HG03565 (cell line): ENCODE results near the gene TPRA1.

ENCODE experiments used
- ATAC-seq: cut with Tn5 transposase; IDR thresholded peaks from one replicate; pipeline ENCODE4 v1.9.1; 2021; ENCODE audit warnings: mild to moderate bottlenecking, moderate library complexity; ENCODE audit not compliant: unreplicated experiment

The TPRA1 gene

DNA sequence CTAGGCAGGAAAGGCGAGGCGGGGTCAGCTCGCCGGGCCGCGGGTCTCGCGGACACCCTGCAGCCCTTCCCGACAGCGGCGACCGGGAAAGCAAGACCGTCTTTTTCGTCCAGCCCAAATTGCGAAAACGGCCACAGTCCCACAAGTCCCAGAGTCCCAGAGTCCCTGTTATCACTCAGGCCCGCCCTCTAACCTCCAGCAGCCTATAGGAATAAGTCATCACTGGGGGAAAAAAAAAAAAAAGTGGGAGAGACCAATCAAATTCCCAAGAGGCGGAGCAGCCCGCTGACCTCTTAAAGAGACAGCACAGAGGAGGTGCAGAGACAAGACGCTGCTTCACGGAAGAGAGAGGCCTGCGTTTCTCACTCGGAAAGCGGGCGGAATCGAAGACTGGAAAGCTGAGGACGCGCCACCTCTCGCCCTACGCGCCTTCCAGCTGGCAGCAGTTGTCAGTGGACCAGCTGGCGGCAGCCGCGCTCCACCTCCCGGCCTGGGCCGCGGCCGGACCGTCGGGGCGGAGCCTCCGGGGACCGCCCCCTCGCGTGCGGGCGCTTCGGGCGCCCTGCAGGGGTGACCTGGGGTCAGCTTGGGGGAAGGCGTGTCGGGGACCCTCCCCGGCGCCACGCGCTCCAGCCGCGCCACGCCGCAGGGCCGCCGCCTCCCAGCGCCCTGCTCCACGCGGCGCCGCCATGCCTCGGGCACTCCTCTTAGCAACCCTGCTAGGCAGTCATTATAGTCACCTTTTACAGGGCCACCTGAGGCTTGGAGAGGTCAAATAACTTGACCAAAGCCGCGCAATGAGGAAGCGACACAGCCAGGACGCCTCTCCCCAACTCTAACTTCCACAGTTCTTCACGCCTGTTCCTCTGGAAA is at the start of gene TPRA1:
TPRA1 (minus strand) TSS at position 141 of the 873 bp plus-strand sequence. CDS start 10,587 bp downstream, outside the sequence.
- peak; percentile 56 for ATAC-seq

DNA sequence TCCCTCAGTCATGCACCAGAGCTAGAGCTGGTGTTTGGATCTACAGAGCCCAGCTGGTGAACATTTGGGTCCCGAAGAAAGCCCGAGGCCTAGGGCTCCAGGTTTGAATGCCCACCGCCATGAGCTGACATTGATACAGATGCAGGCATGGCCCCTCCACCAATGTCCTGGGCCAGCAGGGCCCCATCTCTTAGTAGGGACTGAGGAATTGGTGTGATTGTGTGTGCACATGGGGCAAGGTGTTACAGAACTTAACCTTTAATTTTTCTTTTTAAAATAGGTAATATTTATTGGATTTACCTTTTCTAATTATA is 49.5 kb upstream of the TPRA1 start:
- no peak for ATAC-seq

DNA sequence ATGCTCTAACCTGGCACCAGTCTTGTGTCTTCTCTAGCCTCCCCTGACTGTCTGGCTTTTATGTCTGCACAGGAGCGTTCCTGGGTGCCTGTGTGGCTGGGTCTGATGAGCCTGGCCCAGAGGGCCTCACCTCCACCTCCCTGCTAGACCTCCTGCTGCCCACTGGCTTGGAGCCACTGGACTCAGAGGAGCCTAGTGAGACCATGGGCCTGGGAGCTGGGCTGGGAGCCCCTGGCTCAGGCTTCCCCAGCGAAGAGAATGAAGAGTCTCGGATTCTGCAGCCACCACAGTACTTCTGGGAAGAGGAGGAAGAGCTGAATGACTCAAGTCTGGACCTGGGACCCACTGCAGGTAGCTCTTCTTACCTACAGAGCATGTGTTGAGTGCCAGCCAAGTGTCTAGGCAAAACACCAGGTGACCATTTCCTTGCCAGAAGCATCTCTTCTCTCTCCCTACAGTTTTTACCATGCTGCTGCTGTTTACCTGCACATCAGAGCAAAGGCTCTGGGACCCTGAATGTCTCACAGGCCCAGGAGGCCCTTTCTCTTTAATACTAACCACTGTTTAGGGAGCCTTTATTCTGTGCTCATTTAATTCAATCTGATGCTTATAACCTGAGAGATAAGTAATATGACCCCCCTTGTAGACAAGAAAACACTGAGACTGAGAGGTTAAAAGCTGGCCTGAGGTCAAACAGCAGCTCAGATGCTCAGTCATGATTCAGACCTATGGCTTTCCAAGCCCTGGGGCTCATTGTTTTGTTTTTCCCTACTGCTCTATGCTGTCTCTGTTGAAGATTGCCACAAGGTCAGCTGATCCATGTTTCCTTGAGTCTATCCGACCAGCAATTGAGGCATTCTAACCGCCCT is 48.9 kb upstream of the TPRA1 start:
- ATAC-seq, result no peak

DNA sequence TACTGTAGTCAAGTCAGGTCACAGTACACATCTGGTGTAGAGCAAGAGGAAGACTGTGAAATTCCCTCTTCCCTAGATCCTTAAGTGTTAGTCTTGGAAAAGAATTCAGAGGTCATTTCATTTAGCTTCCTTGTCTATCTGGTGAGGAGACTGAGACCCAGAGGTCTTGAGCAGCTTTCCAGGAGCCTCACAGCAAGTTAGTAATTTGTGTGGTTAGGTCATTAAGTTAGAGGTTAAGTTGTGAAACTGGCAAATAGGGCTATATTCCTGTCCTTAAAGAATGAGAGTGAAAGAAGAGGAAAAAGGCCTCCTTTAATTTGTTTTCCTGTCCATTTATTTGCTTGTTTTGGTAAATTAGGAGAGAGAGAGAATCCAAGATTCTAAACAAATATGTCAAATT is 47.4 kb upstream of the TPRA1 start:
- no peak for ATAC-seq

DNA sequence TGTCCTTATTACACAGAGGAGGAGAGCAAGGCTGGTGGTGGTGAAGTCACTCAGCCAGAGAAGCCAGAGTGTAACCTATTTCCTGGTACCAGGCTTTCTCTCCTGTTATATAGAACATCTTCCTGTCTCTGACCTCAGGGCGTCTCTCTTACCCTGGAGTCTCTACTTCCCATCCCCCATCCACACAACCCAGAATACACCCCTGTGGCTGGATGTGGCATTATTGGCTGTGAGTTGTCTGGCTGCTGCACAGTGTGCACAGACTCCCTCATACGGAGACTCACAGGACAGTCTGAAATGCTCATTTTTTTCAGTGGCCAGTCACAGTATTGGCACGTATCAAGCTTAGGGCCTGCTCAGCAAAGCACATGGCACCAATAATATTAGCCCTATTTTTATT is 47.0 kb upstream of the TPRA1 start:
- ATAC-seq, result no peak

DNA sequence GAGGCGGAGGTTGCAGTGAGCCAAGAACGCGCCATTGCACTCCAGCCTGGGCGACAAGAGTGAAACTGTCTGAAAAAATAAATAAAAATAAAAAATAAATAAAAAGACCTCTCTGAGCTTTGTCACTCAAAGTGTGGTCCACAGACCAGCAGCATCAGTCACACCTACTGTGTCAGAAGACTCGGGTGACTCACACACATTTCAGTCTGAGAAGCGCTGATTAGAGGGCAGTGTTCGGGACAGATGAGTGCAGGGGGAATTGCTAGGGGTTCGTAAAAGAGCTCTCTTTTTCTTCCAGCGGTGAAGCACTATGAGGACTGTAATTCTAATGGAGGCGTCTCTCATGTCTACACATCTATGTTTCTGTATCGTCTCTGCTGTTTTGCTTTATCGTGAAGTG is 44.1 kb upstream of the TPRA1 start:
- ATAC-seq, result no peak

- no peak for ATAC-seq
These were observed 41.7 kb upstream of the TPRA1 start for GRCh38 chr3:127632035-127632820.

DNA sequence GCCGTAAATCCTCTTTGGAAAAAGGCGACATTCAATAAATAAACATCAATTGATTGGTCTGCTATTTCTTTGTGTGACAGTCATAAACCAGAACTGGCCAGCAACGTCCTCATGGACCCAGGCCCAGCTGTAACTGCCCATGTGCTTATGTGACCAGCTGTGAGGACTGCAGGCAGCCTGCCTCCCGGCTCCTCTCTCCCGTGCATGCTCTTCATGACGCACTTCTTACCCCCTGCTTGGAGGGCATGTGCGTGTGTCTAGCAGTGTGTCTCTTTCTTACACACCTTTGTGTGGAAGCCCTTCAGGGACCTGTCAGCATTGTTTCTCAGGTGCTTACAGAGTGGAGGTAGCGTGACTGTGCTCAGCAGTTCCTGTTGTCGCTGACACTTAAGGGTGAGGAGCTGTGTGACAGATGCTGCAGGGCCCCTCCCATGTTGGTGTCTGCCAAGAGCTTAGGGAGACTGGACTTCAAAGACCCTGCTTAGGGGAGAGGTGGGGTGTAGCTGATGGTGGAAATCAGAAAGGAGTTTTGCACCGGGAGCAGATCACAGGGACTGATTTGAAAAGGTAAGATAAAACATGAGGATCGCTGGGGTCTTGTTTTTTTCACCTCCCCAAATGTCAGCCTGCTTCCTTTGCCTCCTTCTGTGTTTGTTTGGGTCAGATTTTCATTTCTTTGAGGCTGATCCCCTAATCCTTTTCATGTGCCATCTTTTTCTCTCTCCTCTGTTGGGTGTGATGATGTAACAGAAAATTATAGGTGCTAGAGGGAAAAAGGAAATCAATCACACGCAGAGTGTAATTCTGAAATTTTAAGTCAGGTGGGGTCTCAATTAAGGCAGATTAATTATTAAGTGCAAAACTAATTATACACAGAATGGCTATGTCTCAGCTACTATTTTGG is 40.5 kb upstream of the TPRA1 start:
- ATAC-seq, result no peak

DNA sequence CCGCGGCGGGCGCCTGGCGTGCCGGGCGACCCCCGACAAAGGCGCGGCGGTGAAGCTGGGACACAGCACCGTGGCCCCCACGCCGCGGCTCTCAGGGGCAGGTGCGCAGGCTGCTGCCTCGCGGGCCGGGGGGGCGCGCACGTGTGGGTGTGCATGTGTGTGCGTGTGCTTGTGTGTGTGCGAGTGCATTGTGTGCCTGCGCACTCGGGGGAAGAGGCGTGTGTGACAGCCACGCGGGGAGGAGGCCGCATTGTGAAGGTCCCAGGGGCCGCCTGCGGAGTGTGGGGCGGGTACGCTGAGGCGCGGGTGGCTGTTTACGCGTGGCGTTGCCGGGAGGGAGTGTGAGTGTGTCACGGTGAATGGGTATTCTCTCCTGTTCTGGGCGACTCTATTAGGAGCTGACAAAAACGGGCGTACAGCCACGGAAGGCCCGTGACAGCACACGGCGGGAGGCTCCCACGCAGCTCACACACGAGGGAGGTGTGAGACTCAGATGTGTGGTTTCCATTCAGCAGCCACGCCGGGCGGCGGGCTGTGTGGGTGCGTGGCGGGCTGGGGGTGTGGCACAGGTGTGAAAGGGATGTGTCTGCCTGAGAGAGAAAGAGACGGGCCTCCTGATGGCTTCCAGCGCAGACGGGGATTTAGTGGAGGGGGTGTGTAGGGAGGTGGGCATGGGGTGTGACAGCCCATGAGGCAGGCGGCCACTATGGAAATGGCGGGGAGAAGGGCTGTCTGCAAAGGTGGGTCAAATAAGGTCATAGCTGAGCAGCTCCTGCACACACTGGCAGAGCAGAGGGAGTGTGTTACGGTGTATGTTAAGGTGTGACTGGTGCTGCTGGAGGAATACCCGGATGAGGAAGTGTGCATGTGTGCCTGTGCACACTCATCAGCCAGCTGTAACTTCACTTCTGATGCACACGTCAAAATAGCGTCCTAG is 39.2 kb upstream of the TPRA1 start:
- no peak for ATAC-seq

DNA sequence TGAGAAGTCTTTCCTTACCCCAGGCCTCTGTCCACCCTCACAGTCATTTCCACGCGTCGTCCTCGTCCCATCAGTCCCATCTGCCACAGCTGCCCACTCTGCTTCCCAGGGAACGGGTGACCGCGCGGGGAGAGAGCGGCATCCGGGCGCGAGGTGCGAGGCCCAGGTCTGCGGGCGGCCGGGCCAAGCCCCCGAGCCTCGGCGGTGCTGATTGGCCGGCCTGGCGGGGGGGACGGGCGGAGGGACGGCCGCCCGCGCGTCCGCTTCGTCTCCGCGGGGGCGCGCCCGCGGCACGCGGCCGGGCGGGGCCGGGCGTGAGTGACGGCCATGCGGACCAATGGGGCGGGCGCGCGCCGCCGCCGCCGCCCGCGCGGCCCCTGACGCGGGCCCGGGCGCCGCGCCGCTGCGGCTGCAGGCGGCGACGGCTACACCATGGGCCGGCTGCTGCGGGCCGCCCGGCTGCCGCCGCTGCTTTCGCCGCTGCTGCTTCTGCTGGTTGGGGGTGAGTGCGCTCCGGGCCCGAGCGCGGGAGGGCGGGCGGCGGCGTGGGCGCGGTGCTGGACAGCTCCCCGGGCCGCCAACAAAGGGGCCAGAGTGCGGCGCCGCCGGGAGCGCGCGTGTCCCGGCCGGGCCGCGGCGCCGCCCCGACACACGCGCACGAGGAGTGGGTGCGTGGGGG is 38.4 kb upstream of the TPRA1 start, which contains the start of gene PODXL2:
PODXL2 (plus strand) TSS at position 398 of the 679 bp plus-strand sequence; CDS start at position 433, 35 bp downstream.
- ATAC-seq, result no peak

DNA sequence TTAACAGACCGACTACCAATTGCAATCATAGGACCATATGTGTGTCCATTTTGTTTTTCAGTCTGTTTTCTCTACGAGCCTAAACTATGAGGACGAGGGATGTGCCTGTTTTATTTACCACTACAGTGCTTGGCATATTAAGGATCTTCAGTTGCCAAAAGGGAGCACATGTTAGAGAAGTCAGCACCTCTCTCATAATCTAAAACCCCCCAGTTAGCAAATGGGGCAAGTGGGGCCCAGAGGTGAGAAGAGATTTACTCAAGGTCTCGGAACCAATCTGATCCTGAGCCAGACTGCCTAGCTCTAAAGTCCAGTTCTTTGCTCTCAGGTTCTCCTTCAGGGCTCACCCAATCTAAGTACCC is 37.9 kb upstream of the TPRA1 start:
- ATAC-seq, result no peak

- ATAC-seq, result no peak
These were observed 35.3 kb upstream of the TPRA1 start for GRCh38 chr3:127625821-127626220.

GRCh38 chr3:127624063-127624462 is 33.5 kb upstream of the TPRA1 start:
- no peak for ATAC-seq

DNA sequence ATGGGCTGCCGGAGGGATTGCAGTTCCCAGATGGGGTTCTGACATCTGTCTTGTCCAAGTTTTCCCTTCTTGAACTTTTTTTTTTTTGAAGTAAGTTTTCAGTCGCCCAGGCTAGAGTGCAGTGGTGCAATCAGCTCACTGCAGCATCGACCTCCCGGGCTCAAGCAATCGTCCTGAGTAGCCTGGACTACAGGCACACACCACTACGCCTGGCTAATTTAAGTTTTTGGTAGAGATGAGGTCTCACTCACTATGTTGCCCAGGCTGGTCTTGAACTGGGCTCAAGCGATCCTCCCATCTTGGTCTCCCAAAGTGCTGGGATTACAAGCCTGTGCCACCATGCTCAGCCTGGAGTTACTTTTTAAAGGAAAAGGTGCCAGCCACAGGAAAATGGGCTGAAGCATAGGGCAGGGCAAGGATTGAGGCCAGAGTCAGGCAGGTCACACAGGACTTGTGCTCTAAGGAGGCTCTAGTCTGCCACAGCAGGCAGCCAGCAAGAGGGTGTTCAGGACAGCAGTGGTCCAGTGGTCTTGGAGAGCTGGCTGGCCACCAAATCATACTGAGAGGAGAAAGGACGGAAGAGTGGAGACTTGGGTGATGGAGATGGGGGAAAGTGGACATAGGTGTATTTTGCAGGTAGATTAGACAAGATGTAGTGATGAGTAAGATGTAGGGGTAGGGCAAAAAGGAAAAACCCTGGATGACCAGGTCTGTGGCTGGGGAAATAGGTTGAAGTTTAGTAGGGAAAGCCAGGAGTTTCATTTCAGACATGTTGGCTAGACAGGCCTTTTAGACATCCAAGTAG is 32.4 kb upstream of the TPRA1 start:
- no peak for ATAC-seq

DNA sequence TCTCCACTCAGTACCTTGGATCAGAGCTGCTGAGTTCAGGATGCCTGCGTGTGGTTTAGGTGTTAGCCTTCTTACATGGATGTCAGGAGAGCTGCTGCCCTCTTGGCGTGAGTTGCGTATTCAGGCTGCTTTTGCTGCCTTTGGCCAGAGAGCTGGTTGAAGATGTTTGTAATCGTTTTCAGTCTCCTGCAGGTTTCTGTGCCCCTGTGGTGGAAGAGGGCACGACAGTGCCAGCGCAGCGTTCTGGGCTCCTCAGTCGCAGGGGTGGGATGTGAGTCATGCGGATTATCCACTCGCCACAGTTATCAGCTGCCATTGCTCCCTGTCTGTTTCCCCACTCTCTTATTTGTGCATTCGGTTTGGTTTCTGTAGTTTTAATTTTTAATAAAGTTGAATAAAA is 31.5 kb upstream of the TPRA1 start:
- no peak for ATAC-seq

DNA sequence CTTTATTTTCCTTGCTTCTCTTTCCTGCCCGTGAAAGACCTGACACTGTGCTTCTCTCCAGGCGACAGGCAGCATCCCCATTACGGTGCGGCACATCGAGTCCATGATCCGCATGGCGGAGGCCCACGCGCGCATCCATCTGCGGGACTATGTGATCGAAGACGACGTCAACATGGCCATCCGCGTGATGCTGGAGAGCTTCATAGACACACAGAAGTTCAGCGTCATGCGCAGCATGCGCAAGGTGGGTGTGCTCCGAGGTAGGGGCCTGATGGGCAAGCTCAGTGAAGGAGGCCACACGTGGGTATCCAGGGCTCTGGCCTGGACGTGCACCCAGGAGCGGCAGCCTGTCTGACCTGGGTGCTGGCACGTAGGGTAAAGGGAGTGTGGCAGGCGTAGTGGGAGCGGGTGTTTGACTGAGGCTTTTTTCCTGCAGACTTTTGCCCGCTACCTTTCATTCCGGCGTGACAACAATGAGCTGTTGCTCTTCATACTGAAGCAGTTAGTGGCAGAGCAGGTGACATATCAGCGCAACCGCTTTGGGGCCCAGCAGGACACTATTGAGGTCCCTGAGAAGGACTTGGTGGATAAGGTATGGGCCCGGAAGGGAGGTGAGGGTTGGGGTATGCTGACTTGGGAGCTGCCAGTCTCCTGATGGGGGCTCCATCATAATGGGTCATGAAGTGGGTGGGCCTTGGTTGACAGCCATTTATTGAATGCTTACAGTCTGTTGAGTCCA is 30.3 kb upstream of the TPRA1 start:
- no peak for ATAC-seq

GRCh38 chr3:127618891-127619290 is 28.4 kb upstream of the TPRA1 start:
- no peak for ATAC-seq
